ENCODE data around the gene POLG2.
"Not testable (repeated sequence)": the region's sequence is repeated elsewhere in the genome, so short reads cannot be mapped to it uniquely, and the experiment has no call there.

Gene POLG2

GRCh38 chr17:64437944-64438525, 58.8 kb downstream of the POLG2 start:
- no peak for DNase-seq

- DNase-seq = no peak
Measured at GRCh38 chr17:64431534-64431933, 65.3 kb downstream of the POLG2 start.

GRCh38 chr17:64430036-64430435, 66.8 kb downstream of the POLG2 start:
- DNase-seq = not testable (repeated sequence)

- no peak for DNase-seq
Measured at GRCh38 chr17:64428406-64428805, 68.4 kb downstream of the POLG2 start.

Measured in NCI-H345 (cell line).